Stimulated activated CD8-positive, alpha-beta memory T cell treated with anti-CD3 and anti-CD28 coated beads, Interleukin-4, amount 100 ng/mL, for 24 hours (primary cell): Measurements from ENCODE around the gene PPP2CA.
"Not testable (repeated sequence)": the region's sequence is repeated elsewhere in the genome, so short reads cannot be mapped to it uniquely, and the experiment has no call there.

Experiments used
- DNase-seq: peaks from one replicate; pipeline ENCODE4 v3.0.0-alpha.2; 2020; ENCODE audit warnings: low read depth

PPP2CA gene

DNA sequence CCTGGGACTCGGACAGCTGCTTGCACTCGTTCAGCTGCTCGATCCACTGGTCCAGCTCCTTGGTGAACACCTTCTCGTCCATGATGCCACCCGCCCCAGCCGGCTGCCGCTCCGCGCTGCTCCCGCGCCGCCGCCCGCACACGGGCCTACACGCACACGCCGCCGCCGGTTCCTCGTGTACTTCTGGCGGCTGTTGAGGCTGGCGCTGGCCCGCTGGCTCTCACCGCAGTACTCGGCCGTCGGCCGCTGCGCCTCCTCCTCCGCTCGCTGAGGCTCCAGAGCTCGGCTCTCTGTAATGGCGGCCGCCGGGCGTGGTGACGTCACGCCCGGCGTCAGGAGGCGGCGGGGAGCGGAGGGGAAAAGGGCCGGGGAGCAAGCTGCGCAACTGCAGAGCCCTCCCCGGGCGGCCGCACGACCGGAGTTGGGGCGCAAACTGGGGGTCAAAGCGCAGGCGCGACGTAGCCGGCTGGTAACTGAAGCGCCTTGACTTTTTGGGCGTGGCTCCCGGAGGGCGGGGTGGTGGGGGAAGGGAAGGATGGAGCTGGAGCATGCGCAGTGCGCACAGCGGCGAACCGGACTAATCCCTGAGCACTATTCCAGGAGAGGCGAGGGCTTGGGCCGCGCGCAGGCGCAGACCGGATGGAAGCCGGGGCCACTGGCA, at the start of gene PPP2CA:
PPP2CA (minus strand) TSS at position 294 of the 661 bp plus-strand sequence; CDS start at position 82, 212 bp downstream.
- DNase-seq, result peak; percentile 98

DNA sequence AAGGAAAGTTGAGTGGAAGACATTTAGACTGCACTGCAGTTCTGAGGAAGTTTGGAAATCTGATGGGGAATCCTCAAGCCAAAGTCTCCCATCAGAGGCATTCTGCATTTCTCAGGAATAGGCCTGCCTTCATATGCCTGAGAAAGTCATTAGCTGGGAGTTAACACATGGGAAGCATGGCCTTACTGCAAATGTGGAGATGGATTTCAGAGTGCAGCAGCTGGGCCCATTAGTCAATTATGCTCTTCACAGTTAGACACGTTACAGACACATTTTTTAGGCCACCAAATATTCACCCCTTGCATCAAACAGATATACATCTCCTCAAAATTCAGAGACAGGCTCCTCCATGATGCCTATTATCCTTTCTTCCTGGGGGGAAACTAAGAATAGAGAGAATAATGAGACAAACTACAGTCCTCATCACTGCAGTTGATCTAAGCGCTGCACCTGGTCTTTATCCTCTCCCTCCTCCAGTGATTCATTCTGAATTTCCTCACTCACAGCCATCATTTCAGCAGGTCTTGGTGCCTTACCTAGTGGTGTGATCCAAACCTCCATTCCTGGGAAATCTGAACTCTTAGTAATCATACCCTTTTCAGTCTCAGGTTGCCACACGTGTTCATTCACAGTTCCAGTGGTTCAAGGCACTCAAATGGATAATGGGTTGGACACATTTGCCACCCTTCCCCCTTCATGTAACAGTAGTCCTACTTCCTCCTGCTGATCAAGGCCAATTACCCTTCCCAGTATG, 47.9 kb upstream of the PPP2CA start:
- DNase-seq, result no peak

DNA sequence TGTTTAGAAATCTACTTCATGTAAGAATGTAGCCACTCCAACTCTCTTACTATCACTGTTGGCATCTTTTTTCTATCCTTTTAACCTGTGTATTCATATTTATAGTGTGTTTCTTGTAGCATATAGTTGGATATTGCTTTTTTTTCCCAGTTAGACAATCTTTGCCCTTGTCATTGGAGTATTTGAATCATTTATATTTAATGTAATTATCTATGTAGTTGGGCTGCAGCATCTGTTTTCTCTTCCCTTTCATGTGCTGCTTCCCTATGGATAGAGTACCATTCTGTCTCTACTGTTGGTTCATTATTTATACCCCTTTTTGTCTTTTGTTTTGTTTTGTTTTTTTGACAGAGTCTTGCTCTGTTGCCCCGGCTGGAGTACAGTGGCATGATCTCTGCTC, 45.2 kb upstream of the PPP2CA start:
- DNase-seq, result no peak

DNA sequence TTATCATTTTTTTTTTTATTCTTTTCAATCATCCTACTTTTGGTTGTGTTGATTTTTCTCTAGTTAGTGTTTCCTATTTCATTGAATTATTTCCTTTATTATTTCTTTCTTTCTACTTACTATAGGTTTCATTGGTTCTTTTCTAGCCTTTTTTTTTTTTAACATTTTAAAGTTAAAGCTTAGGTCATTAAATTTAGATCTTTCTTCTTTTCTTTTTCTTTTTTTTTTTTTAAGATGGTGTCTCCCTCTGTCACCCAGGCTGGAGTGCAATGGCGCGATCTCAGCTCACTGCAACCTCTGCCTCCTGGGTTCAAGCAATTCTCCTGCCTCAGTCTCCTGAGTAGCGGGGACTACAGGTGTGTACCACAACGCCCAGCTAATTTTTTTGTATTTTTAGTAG, 43.0 kb upstream of the PPP2CA start:
- no peak for DNase-seq

DNA sequence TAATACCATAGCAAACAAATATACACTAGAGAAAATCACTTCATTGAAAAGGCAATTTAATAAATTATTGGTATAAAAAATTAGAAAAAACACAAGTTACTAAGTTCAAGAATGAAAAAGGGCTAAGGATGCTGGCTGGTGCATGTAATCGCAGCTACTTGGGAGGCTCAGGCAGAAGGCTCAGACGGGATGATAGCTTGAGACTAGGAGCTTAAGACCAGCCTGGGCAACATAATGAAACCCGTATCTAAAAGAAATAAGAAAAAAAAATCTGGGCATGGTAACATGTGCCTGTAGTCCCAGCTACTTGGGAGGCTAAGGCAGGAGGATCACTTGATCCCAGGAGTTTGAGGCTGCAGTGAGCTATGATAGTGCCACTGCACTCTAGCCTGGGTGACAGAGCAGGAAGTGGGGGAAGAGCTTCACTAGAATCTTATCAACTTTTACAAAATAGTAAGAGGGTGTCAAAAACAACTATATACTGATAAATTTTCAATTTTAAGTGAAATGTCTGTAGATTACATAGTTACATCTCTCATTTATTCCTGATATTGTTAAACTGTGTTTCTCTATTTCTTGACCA, 42.2 kb upstream of the PPP2CA start:
- no peak for DNase-seq

DNA sequence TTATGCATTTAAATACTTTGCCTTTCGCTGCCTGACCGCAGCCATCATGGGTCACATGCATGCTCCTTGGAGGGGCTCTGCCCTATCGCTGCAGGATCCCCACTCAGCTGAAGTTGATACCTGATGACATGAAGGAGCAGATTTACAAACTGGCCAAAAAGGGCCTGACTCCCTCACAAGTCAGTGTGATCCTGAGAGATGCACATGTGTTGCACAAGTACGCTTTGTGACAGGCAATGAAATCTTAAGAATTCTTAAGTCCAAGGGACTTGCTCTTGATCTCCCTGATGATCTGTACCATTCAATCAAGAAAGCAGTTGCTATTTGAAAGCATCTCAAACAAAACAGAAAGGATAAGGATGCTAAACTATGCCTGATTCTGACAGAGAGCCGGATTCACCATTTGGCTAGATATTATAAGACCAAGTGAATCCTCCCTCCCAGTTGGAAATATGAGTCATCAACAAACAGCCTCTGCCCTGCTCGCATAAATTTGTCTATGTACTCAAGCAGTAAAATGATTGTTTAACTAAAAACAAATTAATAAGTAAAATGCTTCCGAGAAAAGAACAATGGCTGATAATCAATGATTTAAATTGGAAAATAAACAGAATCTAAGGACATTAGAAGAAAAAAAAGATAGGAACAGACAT, 41.6 kb upstream of the PPP2CA start:
- DNase-seq, result no peak

DNA sequence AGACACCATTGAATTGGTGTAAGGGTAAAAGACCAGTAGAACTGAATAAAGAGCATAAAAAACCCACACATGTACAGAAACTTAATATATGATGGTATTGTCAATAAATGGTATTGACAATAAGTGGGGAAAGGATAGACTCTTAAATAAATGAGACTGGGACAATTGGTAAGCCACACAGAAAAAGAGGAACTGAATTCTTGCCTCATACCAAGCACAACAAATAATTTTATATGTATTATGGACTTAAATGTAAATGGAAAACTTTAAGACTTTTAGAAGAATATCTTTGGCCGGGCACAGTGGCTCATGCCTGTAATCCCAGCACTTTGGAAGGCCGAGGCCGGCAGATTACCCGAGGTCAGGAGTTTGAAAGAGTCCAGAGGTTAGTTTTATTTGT, 37.9 kb upstream of the PPP2CA start:
- no peak for DNase-seq

DNA sequence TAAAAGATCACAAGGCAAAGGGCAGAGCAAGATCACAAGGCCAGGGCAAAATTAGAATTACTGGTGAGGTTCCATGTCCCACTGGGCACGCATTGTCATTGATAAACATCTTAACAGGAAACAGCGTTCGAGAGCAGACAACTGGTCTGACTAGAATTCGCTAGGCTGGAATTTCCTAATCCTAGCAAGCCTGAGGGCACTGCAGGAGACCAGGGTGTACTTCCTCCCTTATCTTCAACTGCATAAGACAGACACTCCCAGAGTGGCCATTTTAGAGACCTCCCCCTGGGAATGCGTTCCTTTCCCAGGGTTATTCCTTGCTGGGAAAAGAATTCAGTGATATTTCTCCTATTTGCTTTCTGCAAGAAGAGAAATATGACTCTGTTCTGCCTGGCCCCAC, 36.8 kb upstream of the PPP2CA start:
- not testable (repeated sequence) for DNase-seq

DNA sequence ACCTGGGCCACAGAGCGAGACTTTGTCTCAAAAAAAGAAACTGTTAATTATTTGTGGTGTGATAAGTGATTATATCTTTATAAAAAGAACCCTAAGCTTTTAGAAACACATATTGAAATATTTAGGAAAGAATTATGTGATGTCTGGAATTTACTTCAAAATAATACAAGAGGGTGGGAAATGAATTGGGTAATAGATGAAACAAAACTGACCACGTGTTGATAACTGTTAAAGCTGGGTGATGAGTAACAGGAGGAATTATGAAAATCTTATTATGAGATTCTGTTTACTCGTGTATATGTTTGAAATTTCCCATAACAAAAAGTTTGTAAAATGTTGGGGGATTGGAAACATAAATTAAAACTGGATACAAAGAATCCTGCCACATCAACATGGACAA, 33.0 kb upstream of the PPP2CA start:
- DNase-seq, result no peak

DNA sequence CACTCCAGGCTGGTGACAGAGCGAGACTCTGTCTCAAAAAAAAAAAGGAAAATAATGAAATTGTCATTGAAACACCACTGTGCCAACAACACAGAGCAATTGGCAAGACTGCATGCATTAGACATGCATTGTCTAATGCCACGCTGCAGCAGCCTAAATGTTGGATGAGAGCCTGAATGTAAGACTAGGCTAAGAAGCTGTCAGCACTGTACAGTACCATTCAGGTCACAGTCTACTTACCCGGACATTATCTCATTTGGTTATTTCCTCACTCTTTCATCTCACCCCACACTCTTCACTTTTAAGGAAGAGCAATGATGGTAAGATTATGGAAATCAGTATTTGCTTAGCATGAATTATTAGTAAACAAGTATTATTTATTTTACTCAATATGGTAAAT, 31.3 kb upstream of the PPP2CA start:
- no peak for DNase-seq

DNA sequence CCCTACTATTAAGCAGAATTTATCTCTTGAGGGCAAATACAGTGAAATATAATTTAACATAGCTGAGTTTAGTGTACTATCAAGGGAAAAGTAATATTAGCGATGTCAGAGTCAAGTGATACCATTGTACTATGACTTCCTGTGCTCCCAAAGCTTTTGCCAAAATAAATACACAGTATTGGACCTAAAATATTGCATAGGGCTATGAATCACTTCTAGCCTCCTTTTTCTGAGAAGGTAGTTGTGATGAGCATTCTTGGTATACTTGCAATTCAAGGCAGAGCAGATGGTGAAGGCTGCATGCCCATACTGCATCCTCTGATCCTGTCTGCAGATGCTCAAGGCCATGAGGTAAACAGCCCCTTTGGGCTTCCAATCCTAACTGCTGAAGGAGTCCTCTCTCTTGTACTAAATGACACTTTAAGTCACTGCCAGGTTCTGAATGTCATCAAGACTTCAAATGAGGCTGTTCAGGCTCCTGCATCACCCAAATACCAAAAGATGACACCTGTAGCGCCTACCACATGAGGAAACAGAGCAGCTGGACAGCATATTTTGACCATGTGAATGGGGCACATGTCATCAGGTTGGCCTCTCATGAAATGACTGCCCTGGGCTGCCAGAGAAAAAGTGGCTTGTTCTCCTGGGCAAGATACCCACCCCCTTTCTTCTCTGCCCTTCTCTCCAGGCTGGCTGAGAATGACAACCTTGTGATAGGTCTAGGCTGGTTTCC, 29.7 kb upstream of the PPP2CA start:
- no peak for DNase-seq

DNA sequence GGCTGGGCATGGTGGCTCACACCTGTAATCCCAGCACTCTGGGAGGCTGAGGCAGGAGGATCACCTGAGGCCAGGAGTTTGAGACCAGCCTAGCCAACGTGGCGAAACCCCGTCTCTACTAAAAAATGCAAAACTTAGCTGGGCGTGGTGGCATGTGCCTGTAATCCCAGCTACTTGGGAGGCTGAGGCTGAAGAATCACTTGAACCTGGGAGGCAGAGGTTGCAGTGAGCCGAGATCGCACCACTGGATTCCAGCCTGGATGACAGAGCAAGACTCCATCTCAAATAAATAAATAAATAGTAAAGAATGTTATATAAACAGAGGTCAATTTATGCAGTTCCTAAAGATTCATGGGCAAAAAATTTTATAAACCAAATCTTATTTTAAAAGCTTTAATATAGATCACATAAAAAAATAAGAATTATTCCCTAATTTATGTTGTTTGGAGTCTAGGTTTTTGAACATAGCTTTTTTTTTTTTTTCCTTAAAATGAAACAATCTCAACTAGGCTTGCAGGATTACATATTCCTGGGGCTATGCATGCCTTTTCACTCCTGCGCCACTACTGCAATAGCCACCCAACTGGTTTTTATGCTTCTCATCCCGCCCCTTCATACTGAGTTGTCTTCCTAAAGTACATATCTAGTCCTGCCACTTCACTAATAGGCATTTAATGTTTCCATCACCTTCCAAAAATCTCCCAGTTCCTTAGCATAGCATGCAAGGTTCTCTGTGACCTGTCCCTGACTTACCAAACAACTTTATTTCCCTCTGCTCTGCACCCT, 27.7 kb upstream of the PPP2CA start:
- not testable (repeated sequence) for DNase-seq

DNA sequence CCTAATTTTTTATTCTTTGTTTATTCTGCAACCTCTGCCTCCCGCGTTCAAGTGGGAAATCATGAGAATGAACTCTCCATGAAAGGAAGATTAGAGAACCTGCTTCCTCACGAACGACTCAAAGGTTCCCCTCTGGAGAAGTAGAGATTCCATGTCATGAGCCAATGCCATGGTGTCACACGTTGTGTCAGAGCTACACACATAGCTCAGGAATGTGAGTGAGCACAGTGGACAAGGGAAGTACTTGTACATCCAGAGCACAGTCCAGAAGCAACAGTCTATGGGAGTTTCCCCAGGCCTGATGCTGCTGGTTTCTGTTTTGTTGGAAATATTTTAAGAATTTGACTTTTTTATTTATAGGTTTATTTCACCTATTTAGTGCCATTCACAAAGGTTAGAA, 26.8 kb upstream of the PPP2CA start:
- DNase-seq, result no peak

DNA sequence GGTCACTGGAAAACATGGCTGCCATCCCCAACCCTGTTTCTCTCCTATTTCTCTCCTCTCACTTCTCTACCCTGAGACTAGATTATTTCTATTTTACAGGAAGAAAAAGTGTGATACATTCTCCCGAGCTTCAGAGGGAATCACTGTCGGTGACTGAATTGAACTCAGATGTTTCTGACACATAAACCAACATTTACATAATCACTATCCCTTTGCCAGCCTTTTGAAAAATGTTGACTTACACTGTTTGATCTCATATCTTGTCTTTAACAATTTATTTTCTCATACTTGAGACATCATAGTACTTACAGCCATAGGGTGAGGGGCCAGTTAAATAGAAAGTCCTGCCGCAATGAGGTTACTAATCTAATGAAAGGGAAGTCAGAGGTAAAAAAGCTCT, 25.1 kb upstream of the PPP2CA start:
- no peak for DNase-seq

DNA sequence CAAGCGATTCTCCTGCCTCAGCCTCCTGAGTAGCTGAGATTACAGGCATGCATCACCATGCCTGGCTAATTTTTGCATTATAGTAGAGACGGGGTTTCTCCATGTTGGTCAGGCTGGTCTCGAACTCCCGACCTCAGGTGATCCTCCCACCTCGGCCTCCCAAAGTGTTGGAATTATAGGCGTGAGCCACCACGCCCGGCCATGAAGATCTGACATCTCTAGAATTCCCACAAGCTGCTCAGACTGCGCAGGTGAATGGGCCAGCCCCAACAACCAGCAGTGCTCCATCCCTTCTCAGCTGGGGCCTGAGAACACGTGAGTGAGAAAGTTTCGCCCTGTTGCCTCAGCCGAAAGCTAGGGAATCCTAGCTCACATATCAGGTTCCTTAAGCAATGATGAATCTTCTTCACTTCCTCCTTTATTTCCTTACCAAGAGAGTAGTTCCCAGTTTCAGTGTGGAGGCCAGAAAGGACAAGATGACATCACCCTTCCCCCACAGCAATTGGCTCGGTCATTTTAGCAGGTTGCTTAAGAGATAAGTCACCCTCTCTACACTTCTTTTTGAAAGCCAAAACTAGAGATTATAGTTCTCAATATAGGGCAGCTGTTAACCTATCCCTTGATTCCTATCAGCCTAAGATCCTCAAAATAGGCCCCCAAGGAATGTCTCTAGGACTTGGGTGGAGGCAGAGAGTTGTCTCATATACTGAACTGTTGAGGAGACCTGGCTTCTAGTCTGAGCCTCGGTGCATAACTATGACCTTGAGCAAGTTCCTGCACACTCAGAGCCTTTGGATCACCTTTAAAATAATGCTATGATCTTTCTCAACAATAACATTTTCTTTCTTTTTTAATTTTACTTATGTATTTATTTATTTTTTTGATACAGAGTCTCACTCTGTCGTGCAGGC, 23.9 kb upstream of the PPP2CA start:
- no peak for DNase-seq

DNA sequence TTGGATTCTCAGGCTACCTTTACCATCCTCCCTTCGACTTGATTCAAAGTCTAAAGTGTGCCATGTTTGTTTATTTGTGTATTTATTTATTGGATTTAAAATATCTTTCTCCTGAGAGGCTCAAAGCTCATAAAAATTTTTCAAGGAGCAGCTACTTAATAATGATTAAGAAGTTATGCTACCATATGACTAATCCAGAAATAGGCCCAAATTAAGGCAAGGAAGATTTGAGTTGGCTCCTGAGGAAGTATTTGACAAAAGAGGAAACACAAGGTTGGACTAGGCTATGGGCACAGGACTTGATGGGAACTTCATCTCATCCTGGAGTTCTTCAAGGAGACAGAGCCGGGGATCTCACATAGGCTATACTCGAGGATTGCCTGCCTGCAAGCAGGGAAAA, 22.4 kb upstream of the PPP2CA start:
- DNase-seq, result no peak

DNA sequence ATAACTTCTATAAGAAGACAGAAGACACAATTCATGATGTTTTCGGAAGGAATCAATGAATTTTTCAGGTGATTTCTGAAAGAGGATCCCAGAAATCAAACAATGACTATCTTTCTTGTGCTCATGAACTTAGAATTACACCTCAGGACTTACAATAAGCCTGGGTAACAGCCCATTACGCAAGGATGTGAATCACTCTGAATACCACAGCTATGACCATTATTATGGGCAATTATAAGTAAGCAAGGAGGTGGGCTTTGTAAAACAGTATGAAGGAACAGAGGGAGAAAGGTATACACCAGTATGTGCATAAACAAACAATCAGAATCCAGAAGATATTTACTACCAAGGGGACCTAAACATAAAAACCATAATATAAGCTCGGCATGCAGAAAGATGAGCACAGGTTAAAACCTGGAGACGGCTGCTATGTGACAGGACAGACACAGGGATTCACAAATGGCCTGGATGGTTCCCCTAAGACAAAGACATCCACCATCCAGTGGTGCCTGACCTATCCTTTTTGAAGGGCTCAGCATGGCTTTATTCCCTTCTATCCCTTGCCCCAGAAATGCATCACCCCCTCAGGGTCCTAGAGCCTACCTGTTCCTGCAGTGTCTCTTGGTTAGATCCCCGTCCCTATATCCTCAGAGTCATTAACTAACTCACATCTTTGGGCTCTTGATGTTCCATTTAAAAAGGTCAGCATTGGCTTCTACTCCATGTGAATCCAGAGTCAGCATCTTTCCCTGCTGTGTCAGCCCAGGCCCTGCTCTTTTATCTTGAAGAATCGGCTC, 21.8 kb upstream of the PPP2CA start:
- no peak for DNase-seq

DNA sequence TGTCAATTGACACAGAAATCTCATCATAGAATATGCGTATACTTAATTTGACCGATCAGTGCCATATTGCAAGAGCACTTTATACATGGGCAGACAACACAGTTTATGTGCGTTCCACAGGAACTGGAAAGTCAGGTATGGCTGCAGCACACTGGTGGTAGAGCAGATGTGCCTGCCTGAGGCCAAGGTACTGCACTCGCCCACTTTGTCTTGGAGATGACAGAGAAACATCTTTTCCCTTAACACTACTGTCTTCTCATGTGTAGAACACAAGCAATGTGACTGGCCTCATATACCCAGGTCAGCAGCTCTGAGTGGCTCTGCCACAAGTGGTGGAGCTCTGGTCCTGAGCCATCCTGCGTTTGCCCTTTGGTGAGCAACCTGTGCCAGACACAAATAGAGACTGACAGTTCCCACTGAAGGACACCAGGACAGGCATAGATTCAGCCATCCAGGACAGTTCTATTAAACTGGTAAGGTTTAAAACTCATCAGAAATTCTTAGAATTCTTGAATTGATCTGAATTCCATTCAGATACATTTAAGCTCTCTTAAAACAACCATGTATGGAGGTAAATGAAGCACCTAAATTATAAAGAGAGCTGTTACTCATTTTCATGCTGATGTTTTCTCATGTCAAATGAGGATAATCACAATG, 21.0 kb upstream of the PPP2CA start:
- DNase-seq, result no peak

DNA sequence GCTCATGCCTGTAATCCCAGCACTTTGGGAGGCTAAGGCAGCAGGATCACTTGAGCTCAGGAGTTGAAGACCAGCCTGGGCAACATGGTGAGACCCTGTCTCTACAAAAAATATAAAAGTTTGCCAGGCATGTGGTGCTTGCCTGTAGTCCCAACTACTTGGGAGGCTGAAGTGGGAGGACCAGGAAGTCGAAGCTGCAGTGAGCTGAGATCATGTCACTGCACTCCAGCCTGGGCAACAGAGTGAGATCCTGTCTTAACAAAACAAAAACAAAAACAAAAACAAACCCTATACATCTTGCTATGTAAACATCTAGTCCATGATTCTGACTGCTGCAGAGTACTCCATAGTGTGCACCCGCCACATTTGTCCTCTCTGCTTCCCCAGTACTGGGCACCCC, 19.8 kb upstream of the PPP2CA start:
- no peak for DNase-seq
